HG03432 (cell line): ENCODE results near the gene HAND2.

ENCODE experiments used
- ATAC-seq: cut with Tn5 transposase; IDR thresholded peaks from one replicate; pipeline ENCODE4 v1.9.1; 2021; ENCODE audit warnings: mild to moderate bottlenecking, moderate library complexity; ENCODE audit not compliant: unreplicated experiment

The HAND2 gene

DNA sequence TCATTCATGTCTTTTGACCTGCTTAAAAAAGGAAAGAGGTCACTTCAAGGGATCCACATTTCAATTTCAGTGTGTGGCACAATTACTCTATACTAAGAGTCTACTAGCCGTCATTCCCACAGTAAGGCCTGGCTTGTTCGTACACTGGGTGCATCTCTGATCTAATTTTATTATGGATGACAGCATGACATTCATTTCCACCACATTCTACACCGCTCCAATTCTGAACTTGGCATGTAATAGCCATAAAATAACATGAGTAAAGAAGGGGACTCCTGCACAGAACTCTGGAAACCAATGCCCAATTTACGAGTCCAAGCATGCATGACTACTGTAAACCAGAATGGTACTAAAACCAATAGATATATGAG lies 51.1 kb downstream of the HAND2 start:
- ATAC-seq: no peak

DNA sequence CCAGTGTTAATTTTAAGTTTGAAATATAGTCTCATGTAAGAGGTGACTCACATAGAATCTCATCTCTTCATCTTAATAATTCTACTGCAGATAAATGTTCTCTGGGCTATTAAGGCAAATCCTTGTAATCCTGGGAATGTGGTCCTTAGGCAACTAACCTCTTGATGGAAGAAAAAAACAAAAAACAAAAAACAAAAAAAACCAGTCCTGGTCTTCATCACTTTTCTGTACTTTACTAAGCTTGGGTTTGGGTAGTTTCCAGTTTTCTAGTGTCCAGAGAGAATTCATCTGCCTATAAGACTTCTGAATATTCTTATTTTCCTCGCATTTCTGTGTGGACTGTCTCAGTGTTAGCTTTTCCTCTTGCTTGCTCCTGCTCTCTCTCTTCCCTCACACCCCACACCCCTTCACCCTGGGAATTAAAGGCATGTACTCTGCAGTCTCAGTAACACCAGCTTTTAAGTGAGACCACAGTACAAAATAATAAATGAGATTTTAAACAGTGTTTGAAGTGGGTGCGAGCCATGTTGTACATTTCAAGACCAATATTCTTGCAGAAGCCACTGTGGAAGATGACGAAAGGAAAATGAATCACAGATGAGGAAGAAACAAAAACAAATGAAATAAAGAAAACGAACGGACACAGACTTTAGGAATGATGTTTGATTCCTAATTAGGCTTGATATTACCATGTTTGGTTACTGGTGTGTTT lies 51.7 kb downstream of the HAND2 start:
- ATAC-seq: no peak

DNA sequence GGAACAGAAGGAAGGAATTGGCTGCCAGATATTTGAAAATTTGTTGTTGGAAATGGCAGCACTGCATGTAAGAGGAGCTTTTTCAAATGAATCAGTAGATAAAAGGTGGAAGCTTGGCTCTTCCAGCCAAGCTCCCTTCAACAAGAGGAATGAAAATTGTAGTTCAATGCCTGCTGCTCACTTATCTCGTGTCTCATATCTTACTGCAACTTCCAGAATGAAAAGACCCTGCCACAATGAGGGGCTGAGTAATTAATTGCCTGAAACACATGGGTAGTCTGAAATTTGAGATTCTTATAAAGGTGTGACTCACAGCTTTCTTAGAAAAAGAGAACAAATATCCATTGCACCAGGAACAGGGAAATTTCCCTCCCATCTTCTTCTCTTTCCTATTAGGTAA lies 53.0 kb downstream of the HAND2 start:
- no peak for ATAC-seq
